RWPE2 (cell line): Measurements from ENCODE around the gene EVA1A.

Experiments used
- ATAC-seq: fragments of 200-7000 bp; cut with Tn5 transposase; 3 replicates; pipeline ENCODE4 v1.9.1; 2021; ENCODE audit warnings: low read depth
- DNase-seq: peaks from one replicate; pipeline ENCODE4 v3.0.0-alpha.2; 2020; ENCODE audit warnings: low spot score
- H3K27ac ChIP-seq: fragments of 450-650 bp; 2 replicates; pipeline ENCODE4 v1.5.1; 2017; ENCODE audit warnings: mild to moderate bottlenecking; ENCODE audit not compliant: poor library complexity, severe bottlenecking
- H3K27me3 ChIP-seq: fragments of 250-450 bp; sonication (Bioruptor Pico); 2 replicates; pipeline ENCODE4 v1.5.1; 2021; ENCODE audit warnings: mild to moderate bottlenecking, moderate library complexity; ENCODE audit not compliant: insufficient read depth, poor library complexity, severe bottlenecking
- H3K36me3 ChIP-seq: fragments of 250-450 bp; sonication (Bioruptor Pico); 2 replicates; pipeline ENCODE4 v1.5.1; 2020; ENCODE audit warnings: low read depth, mild to moderate bottlenecking, moderate library complexity
- H3K4me1 ChIP-seq: fragments of 250-450 bp; sonication (Bioruptor Pico); 2 replicates; pipeline ENCODE4 v1.5.1; 2021; ENCODE audit warnings: mild to moderate bottlenecking, moderate library complexity; ENCODE audit not compliant: insufficient read depth, poor library complexity, severe bottlenecking
- H3K4me3 ChIP-seq: fragments of 250-450 bp; sonication (Bioruptor Pico); 2 replicates; pipeline ENCODE4 v1.5.1; 2021; ENCODE audit warnings: mild to moderate bottlenecking, moderate library complexity; ENCODE audit not compliant: severe bottlenecking
- H3K9me3 ChIP-seq: fragments of 250-450 bp; sonication (Bioruptor Pico); 2 replicates; pipeline ENCODE4 v1.5.1; 2021; ENCODE audit warnings: mild to moderate bottlenecking, moderate library complexity; ENCODE audit not compliant: severe bottlenecking
- TF ChIP-seq, protein P1 (sequence below): fragments of 450-650 bp; IDR thresholded peaks from one replicate; pipeline ENCODE4 v1.5.1; 2017; ENCODE audit warnings: mild to moderate bottlenecking, moderate library complexity; ENCODE audit not compliant: poor library complexity, severe bottlenecking

The EVA1A gene

DNA sequence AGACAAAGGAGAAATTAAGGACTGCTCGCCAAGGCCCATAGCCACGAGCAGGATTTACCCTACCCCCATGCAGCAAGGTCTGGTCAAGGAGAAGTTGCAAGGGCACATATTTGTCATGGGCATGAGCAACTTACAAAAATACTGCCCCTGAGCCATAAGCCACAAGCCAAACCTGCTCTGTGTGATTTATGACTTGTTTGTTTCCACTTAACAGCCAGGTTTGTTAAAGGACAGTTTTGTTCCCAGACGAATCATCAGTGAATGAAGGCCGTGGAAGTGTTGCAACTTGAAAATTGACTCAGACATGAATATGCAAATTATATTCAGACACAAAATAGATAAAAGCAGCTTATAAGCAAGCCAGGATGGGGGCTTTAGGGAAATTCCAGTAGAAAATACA, 31.3 kb upstream of the EVA1A start:
- Histone ChIP-seq H3K27ac (peak overlapping the region; percentile 54), H3K27me3 (no peaks in the 10 kb centered on the region), H3K4me1 (peaks cover 43% of the 10 kb centered on the region), H3K36me3 (no peaks in the 10 kb centered on the region), H3K9me3 (no peaks in the 10 kb centered on the region), H3K4me3 (no peak overlapping the region)
- TF ChIP-seq, protein P1, sequence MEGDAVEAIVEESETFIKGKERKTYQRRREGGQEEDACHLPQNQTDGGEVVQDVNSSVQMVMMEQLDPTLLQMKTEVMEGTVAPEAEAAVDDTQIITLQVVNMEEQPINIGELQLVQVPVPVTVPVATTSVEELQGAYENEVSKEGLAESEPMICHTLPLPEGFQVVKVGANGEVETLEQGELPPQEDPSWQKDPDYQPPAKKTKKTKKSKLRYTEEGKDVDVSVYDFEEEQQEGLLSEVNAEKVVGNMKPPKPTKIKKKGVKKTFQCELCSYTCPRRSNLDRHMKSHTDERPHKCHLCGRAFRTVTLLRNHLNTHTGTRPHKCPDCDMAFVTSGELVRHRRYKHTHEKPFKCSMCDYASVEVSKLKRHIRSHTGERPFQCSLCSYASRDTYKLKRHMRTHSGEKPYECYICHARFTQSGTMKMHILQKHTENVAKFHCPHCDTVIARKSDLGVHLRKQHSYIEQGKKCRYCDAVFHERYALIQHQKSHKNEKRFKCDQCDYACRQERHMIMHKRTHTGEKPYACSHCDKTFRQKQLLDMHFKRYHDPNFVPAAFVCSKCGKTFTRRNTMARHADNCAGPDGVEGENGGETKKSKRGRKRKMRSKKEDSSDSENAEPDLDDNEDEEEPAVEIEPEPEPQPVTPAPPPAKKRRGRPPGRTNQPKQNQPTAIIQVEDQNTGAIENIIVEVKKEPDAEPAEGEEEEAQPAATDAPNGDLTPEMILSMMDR, result no peak
- ATAC-seq (peak; percentile 58), DNase-seq (no peak)

DNA sequence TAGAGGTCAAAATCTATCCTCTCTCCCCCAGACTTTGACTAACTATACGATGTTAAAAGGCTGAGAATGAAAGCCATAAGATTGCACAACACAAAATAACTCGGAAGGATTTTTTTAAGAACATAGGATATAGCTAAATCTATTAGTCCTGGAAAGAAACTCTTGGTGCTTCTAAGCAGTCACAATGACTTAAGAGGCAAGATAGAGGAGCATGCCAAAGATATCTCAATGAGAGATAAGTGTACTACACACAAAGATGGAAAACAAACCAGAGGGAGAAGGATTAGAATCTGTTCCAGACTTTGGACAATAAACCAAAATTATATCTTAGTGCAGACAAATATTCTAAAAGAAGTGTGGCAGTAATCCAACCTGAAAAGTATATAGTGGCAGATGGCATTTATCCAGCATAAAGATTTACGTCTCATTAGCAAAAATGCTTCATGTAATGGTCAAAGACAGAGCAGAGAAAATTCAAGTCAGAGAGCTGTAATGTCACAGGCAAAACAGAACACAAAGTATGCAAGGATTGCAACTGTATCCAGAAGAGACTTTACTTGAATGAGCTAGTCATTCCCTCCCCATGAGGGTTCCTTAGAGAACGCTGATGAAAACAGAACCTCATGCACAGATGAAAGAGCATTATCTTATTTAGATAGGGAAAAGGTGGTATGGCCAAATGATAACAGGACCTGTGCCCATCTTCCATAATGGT, 28.8 kb upstream of the EVA1A start:
- no peak for DNase-seq
- ATAC-seq, result no peak
- Histone ChIP-seq H3K27me3 (no peaks in the 10 kb centered on the region), H3K4me1 (peaks cover 36% of the 10 kb centered on the region), H3K4me3 (no peak overlapping the region), H3K27ac (peak overlapping the region; percentile 94), H3K36me3 (no peaks in the 10 kb centered on the region), H3K9me3 (no peaks in the 10 kb centered on the region)
- TF ChIP-seq, protein P1, result no peak

GRCh38 chr2:75587954-75588587, 27.3 kb upstream of the EVA1A start:
- no peaks in the 10 kb centered on the region for H3K36me3 ChIP-seq
- no peaks in the 10 kb centered on the region for H3K27me3 ChIP-seq
- ATAC-seq, result peak; percentile 95
- H3K9me3 ChIP-seq, result no peaks in the 10 kb centered on the region
- peaks cover 36% of the 10 kb centered on the region for H3K4me1 ChIP-seq
- no peak overlapping the region for H3K4me3 ChIP-seq
- peak overlapping the region; percentile 94 for H3K27ac ChIP-seq
- TF ChIP-seq, protein P1, result no peak
- DNase-seq, result no peak

DNA sequence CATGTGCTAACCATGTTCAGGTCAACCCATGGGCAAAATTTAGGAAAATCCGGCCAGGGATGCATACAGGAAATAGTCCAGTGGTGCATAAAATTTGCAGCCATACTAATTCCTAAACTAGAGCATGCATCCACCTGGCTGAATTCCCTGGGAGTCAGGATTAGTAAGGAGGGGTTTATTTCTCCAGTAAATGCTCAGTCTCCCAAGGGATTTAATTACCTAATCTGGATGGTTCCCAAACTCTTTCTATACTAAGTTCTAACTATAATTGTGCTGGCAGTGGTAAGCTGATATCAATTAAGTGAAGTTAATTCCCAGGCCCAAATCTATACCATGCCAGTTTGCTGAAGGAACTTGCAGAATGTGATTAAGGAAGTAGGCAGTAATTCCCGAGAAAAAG, 26.2 kb upstream of the EVA1A start:
- peak overlapping the region; percentile 94 for H3K27ac ChIP-seq
- H3K36me3 ChIP-seq, result no peaks in the 10 kb centered on the region
- no peaks in the 10 kb centered on the region for H3K9me3 ChIP-seq
- DNase-seq (no peak), ATAC-seq (no peak)
- H3K4me3 ChIP-seq, result no peak overlapping the region
- TF ChIP-seq, protein P1, result no peak
- H3K4me1 ChIP-seq, result peaks cover 27% of the 10 kb centered on the region
- H3K27me3 ChIP-seq, result no peaks in the 10 kb centered on the region

DNA sequence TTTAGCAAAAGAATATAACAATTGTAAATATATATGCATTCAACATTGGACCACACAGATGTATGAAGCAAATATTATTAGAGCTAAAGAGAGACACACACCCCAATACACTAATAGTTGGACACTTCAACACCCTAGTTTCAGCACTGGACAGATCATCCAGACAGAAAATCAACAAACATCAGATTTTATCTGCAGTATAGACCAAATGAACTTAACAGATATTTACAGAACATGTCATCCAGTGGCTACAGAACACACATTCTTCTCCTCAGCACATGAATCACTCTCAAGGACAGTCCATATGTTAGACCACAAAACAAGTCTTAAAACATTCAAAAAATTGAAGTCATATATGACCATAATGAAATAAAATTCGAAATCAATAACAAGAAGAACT, 22.1 kb upstream of the EVA1A start:
- H3K9me3 ChIP-seq, result no peaks in the 10 kb centered on the region
- DNase-seq, result no peak
- H3K27me3 ChIP-seq, result no peaks in the 10 kb centered on the region
- ATAC-seq, result no peak
- H3K36me3 ChIP-seq, result no peaks in the 10 kb centered on the region
- peaks cover 10% of the 10 kb centered on the region for H3K4me1 ChIP-seq
- no peak overlapping the region for H3K27ac ChIP-seq
- no peak overlapping the region for H3K4me3 ChIP-seq
- TF ChIP-seq, protein P1, result no peak
